Activated T-cell treated with anti-CD3 and anti-CD28 coated beads, Interleukin-2, amount 50 U/mL, for 24 hours (primary cell): ENCODE results near the gene MCHR2.

Experiments used
- DNase-seq: peaks from one replicate; pipeline ENCODE4 v3.0.0-alpha.2; 2020
- H3K27ac Mint-ChIP-seq: 2 replicates; pipeline ENCODE4 v1.8.0; 2020; ENCODE audit warnings: mild to moderate bottlenecking, mixed read lengths
- H3K27me3 Mint-ChIP-seq: 2 replicates; pipeline ENCODE4 v1.8.0; 2020; ENCODE audit warnings: mixed read lengths
- H3K36me3 Mint-ChIP-seq: 2 replicates; pipeline ENCODE4 v1.8.0; 2020; ENCODE audit warnings: low read depth, mixed read lengths
- H3K4me1 Mint-ChIP-seq: 2 replicates; pipeline ENCODE4 v1.8.0; 2020; ENCODE audit warnings: low read depth, mixed read lengths
- H3K4me3 Mint-ChIP-seq: 2 replicates; pipeline ENCODE4 v1.8.0; 2020; ENCODE audit warnings: mild to moderate bottlenecking, moderate library complexity, mixed read lengths
- H3K9me3 Mint-ChIP-seq: 2 replicates; pipeline ENCODE4 v1.8.0; 2020; ENCODE audit warnings: mixed read lengths

MCHR2 gene

GRCh38 chr6:99873084-99873483 lies 120.9 kb downstream of the MCHR2 start:
- Mint-ChIP-seq H3K27ac (no peak overlapping the region), H3K4me3 (no peak overlapping the region), H3K4me1 (peaks cover 5% of the 10 kb centered on the region), H3K36me3 (no peaks in the 10 kb centered on the region), H3K9me3 (no peaks in the 10 kb centered on the region), H3K27me3 (peaks cover 34% of the 10 kb centered on the region)
- DNase-seq = no peak

- no peaks in the 10 kb centered on the region for H3K36me3 Mint-ChIP-seq
- peaks cover 5% of the 10 kb centered on the region for H3K4me1 Mint-ChIP-seq
- no peaks in the 10 kb centered on the region for H3K9me3 Mint-ChIP-seq
- H3K4me3 Mint-ChIP-seq = no peak overlapping the region
- peaks cover 39% of the 10 kb centered on the region for H3K27me3 Mint-ChIP-seq
- no peak for DNase-seq
- no peak overlapping the region for H3K27ac Mint-ChIP-seq
Measured at GRCh38 chr6:99871641-99872040, 122.4 kb downstream of the MCHR2 start.
